GM12892 (cell line): Measurements from ENCODE around the gene CAMTA2.

Experiments
- POLR2A ChIP-seq: IDR thresholded peaks from 2 replicates; pipeline ENCODE4 v1.6.1; 2011; ENCODE audit warnings: low read depth, low read length, control low read depth
- TAF1 ChIP-seq: IDR thresholded peaks from 2 replicates; pipeline ENCODE4 v1.6.1; 2011; ENCODE audit warnings: low read depth, mild to moderate bottlenecking, control low read depth, low read length, borderline replicate concordance

- no peak for TF ChIP-seq POLR2A
- TF ChIP-seq TAF1: no peak
Measured at GRCh38 chr17:4956493-4957061, 30.9 kb downstream of the CAMTA2 start.
